NOMO-1 (cell line): Measurements from ENCODE around the gene CLN3.
"Not testable (repeated sequence)": the region's sequence is repeated elsewhere in the genome, so short reads cannot be mapped to it uniquely, and the experiment has no call there.

Experiments
- DNase-seq, 2 experiments: peaks; one replicate each; lab custom pipeline; 2025; ENCODE audit not compliant: unreplicated experiment in 2 of 2; lab: John Stamatoyannopoulos, UW

CLN3 gene

DNA sequence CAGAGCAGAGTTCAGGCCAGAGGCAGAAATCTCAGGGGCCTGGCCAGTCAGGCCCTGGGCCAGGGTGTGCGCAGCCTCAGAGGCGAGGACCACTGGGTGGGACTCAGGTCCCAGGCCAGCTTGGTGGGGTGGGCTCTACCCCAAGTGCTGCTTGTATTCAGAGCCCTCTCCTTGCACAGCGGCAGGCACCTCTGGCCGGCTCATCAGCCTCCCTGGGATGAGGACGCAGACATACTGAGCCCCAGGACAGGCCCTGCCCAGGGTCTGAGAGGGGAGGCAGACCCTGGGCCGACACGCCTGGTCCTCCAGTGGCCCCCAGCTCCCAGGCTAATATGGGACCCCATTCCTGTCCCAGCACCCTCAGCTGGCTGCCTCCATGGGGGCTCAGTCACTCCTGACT lies 22.4 kb upstream of the CLN3 start:
- no peak for DNase-seq

GRCh38 chr16:28513484-28514181 lies 21.8 kb upstream of the CLN3 start:
- no peak for DNase-seq

- DNase-seq: no peak
Observed at GRCh38 chr16:28511801-28512789, 20.2 kb upstream of the CLN3 start.

DNA sequence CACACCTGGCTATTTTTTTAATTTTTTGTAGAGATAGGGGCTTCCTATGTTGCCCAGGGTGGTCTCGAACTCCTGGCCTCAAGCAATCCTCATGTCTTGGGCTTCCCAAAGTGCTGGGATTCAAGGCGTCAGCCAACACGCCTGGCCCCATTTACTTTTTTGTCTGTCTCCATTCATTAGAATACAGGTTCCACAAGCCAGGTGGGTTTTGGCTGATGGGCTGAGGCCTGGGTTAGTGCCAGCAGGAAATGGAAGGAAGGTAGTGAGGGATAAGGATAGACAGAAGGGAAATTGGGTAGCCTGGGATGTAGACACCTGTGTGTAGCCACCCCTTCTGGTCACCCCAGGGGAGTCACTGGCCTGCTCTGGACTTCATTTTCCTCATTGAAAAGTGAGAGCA lies 19.2 kb upstream of the CLN3 start:
- DNase-seq: no peak

DNA sequence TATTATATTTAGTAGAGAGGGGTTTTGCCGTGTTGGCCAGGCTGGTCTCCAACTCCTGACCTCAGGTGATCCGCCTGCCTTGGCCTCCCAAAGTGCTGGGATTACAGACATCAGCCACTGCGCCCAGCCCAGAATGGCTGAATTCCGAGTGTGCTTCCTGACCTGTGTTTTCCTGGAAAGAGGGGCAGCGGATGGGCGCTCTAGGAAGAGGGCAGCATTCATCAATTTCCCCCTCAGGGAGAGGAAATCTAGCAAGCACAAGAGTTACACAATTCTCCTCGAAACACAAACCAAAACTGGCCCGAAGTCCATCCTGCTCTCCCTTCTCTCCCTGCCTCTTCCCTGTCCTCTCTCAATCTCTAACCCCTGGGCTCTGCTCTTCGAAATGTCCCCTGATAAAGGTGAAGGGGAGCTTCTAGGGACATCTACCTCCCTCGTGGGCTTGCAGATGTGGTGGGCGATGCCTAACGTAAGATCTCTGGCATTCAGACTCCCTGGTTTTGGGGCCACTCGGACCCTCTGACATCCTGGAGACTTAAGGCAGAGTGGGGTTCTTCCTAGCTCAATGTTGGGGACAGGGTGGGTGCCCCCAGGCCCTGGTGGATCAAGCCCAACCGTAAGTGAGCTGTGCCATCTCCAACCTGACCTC lies 13.7 kb upstream of the CLN3 start:
- no peak for DNase-seq

GRCh38 chr16:28504707-28505404 lies 13.0 kb upstream of the CLN3 start:
- DNase-seq: no peak

DNA sequence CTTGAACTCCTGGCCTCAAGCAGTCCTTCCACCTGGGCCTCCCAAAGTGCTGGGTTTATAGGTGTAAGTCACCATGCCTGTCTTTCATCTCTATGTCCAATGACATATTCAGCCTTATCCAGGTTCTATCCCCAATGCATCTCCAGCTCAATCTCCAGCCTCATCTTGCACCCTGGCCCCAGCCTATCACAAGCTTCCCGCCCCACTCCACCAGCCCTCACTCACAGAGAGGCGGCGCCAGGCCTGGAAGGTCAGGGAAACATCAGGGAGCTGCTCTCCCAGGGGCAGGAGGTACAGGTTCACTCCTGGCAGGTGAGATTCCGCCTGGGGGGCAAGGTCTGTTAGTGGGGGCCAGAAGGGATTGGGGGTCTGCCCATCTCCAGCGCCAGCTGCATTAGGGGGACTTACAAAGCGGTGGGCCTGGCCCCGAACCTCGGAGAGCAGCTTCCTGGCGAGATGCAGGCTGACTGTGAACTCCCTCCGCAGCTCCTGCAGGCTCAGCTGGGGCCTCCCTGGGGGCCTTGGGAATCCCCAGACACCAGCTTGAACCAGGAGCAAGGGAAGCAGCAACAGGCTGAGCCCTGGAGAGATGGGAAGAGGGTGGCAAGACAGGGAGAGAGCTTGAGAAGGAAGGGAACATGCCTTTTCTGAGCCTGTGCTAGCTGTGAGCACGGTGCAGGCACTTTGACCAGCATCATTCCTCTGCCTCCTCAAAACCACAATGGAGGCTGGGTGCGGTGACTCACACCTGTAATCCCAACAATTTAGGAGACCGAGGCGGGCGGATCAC lies 11.8 kb upstream of the CLN3 start:
- no peak for DNase-seq

- no peak for DNase-seq
Observed at GRCh38 chr16:28502290-28502689, 10.4 kb upstream of the CLN3 start.

GRCh38 chr16:28501258-28502232 lies 9.7 kb upstream of the CLN3 start:
- no peak for DNase-seq

DNA sequence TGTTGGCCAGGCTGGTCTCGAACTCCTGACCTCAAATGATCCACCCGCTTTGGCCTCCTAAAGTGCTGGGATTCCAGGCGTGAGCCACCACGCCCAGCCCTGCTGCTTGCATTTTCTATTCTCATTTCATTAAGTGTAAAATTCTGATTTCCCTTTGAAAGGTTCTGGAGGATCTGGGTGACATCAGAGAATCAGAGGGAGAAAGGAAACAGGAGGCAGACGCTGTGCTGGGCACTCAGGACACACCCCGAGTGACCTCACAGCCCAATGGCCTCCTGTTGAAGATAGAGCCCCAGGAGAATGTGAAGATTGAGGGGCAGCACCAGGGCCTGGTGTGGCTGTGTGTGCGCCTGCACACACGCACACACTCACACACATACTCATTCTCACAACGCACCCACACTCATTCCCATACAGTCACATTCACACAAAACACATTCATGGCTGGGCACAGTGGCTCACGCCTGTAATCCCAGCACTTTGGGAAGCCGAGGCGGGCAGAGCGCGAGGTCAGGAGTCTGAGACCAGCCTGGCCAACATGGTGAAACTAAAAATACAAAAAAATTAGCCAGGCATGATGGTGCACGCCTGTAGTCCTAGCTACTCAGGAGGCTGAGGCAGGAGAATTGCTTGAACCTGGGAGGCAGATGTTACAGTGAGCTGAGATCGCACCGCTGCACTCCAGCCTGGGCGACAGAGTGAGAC lies 8.8 kb upstream of the CLN3 start:
- DNase-seq: not testable (repeated sequence)

GRCh38 chr16:28499854-28500253 lies 8.0 kb upstream of the CLN3 start:
- DNase-seq: no peak

GRCh38 chr16:28498666-28499381 lies 7.0 kb upstream of the CLN3 start:
- no peak for DNase-seq

DNA sequence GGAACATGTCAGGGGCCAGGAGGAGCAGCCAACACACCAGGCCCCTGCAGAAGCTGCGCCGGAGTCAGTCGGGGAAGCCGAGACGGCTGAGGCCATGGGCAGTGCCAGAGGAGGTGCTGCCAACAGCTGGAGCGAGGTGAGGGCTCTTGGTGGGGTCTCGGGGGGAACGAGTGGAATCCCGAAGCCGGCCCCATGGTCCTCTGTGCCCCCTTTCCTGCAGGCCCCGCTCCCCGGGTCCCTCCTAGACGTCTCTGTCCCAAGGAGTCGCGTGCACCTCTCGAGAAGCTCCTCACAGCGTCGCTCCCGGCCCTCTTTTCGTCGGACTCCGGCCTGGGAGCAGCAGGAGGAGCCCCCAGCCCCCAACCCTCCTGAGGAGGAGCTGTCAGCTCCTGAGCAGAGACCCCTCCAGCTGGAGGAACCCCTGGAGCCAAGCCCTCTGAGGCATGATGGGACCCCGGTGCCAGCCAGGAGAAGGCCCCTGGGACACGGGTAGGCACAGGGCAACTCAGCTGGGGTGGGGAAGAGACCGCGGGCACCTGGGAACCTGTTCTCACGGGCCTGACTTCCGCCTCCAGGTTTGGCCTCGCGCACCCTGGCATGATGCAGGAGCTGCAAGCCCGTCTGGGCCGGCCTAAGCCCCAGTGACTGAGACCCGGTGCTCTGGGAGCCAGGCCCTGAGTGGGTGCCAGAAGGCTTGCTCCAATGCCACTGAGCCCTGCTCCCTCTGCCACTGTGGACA lies 6.2 kb upstream of the CLN3 start:
- DNase-seq: no peak

DNA sequence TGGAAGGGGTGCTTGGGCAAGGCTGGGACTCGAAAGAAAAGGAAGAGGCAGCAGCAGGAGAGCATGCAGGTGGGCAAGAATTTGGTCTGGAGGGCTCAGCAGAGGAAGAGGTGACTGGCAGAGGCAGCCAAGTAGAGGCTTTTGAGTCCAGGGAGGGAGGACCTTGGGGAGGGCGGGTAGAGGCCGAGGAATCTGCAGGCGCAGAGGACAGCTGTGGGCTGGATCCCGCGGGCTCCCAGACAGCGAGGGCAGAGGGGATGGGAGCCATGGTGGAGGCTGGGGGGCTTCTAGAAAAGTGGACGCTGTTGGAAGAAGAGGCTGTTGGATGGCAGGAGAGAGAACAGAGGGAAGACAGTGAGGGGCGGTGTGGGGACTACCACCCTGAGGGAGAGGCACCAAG lies 5.5 kb upstream of the CLN3 start:
- DNase-seq: no peak

GRCh38 chr16:28496844-28497243 lies 5.0 kb upstream of the CLN3 start:
- DNase-seq: no peak

GRCh38 chr16:28495795-28496749 lies 4.2 kb upstream of the CLN3 start:
- no peak for DNase-seq
